ENCODE measurements around the gene SCAF8.
"Not testable (repeated sequence)": the region's sequence is repeated elsewhere in the genome, so short reads cannot be mapped to it uniquely, and the experiment has no call there.

The SCAF8 gene

DNA sequence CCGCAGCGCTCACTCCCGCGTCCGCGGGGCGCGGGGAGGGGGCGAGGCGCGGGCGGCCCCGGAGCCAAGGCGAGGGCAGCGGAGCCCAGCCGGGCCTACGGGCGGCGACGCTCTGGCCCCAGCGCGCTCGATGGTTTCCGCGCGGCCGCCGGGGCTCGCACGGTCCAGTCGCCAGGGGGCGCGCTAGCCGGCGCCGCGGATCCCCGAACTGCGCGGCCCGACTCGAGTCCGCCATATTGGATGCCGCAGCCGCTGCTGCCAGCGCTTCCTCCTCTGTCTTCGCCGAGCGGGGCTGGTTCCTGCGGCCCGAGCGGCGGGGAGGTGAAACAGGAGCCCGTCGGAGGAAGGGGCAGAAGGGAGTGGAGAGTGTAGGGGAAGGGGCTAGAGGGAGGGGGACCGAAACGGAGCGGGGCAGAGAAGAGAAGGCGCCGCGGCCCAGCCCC, at the start of gene SCAF8:
SCAF8 (plus strand) TSS at position 234 of the 443 bp plus-strand sequence. CDS start 485 bp downstream, outside the sequence.
- DNase-seq = peak; percentile 78

DNA sequence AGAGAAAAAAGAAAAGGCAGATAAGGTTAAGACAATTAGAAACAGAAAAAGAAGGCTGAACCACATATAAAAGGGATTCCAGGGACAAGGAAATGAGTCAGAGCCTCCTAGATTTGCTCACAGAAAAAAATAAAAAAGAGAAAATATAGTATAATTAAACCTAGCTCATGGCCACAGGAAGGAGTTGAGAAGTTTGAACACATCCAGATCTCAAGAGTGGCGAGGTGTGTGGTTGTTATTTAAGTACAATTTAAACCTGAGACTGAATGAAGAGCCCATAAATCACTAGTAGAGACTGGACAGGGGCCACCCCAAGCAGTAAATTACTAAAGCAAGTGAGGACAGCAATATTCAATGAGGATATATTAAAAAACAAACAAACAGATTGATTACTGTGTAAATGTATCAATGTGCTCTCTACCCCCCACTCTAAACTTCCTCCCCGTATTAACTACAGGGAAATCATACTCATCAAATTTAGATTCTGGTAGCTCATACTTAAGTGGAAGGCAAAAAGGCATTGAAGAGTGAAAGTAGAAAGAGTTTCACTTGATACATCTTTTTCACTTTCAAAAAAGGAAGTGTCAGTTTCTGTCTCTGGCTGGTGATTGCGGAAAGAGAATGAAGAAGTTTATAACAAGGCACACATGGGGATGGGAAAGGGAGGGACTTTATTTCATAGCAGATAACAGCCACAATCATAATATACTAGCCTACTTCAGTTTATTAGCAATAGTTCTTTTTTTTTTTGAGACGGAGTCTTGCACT, 49.3 kb upstream of the SCAF8 start:
- no peak for DNase-seq

GRCh38 chr6:154686162-154686561, 47.1 kb upstream of the SCAF8 start:
- DNase-seq = no peak

- no peak for DNase-seq
Observed at GRCh38 chr6:154689493-154690255, 43.5 kb upstream of the SCAF8 start.

GRCh38 chr6:154690857-154691256, 42.4 kb upstream of the SCAF8 start:
- DNase-seq = no peak

- no peak for DNase-seq
Observed at GRCh38 chr6:154696661-154697060, 36.6 kb upstream of the SCAF8 start.

- DNase-seq = no peak
Observed at GRCh38 chr6:154703124-154703523, 30.1 kb upstream of the SCAF8 start.

DNA sequence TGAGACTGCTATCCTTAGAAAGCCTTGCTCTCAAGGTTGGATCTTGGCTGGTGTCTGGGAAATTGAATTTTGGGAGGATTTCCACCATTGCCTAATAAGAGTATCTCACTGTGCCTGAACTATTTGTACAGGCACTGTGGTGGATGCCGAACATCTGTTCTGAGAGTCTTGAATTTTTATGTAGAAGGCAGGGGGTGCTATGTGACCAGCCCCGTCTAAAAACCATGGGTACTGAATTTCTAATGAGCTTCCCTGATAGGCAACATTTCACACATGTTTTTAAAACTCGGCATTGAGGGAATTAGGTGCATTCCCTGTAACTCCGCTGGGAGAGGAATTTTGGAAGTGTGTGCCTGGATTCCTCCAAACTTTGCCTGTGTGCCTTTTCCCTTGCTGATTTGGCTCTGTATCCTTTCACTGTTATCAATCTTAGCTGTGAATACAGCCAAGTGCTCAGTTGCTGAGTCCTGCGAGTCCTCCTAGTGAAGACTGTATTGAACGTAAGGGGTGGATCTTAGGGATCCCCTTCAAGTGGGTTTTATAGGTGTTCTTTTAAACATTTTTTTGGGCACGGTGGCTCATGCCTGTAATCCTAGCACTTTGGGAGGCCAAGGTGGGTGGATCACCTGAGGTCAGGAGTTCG, 27.6 kb upstream of the SCAF8 start:
- no peak for DNase-seq

DNA sequence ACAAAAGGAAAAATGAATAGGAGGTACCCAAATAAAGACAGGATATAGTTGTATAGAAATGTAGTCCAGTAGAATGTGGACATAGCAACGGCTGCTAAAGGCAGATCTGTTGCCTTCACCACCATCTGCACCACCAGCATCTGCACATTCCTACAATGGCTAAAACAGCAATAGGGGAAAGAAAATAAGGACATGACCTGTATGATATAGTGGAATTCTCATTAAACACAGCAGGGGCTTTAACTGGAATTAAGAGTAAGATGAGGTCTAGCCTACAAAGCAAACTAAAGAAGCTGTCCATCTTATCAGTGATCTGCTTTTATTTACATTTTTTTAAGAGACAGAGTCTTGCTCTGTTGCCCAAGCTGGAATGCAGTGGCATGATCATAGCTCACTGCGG, 26.8 kb upstream of the SCAF8 start:
- DNase-seq = no peak

GRCh38 chr6:154709621-154710020, 23.6 kb upstream of the SCAF8 start:
- no peak for DNase-seq

DNA sequence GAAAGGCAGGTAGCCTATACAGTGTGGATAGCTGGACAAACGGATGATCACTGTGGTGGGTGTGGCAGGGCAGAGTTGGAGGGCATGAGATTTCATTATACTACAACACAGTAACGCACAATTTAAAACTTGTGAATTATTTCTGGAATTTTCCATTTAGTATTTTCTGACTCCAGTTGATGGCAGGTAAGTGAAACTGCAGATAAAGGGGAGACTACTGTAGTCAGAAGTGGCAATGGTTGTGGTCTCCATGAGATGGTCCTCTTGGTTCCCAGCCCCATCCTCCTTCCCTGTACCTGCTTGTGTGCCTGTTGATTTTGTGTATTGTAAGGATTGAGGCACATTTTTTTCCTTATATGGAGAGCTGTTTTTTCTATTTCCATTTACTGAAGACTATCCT, 22.5 kb upstream of the SCAF8 start:
- no peak for DNase-seq

GRCh38 chr6:154715446-154715845, 17.8 kb upstream of the SCAF8 start:
- no peak for DNase-seq

- DNase-seq = not testable (repeated sequence)
Observed at GRCh38 chr6:154716350-154716749, 16.9 kb upstream of the SCAF8 start.

DNA sequence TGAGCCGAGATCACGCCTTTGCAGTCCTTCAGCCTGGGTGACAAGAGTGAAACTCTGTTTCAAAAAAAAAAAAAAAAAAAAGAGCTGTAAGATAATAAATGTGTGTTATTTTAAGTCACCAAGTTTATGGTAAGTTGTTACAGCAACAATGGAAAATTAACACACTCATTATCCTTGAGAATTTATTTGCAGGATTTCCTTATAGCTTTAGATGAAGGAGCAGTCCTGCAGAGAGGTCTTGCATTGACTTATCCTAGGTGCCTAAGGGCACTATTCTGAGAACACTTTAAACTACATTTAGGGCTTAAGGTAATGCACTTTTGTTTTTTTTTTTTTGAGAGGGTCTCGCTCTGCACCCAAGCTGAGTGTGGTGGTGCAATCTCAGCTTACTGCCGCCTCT, 13.8 kb upstream of the SCAF8 start:
- DNase-seq = no peak

GRCh38 chr6:154719854-154720253, 13.4 kb upstream of the SCAF8 start:
- no peak for DNase-seq

- no peak for DNase-seq
Observed at GRCh38 chr6:154721460-154721859, 11.8 kb upstream of the SCAF8 start.

- DNase-seq = no peak
Observed at GRCh38 chr6:154726887-154727286, 6.3 kb upstream of the SCAF8 start.

GRCh38 chr6:154731296-154732218, 1.7 kb upstream of the SCAF8 start:
- no peak for DNase-seq

GRCh38 chr6:154732538-154733182, 556 bp upstream of the SCAF8 start:
- DNase-seq = no peak

DNA sequence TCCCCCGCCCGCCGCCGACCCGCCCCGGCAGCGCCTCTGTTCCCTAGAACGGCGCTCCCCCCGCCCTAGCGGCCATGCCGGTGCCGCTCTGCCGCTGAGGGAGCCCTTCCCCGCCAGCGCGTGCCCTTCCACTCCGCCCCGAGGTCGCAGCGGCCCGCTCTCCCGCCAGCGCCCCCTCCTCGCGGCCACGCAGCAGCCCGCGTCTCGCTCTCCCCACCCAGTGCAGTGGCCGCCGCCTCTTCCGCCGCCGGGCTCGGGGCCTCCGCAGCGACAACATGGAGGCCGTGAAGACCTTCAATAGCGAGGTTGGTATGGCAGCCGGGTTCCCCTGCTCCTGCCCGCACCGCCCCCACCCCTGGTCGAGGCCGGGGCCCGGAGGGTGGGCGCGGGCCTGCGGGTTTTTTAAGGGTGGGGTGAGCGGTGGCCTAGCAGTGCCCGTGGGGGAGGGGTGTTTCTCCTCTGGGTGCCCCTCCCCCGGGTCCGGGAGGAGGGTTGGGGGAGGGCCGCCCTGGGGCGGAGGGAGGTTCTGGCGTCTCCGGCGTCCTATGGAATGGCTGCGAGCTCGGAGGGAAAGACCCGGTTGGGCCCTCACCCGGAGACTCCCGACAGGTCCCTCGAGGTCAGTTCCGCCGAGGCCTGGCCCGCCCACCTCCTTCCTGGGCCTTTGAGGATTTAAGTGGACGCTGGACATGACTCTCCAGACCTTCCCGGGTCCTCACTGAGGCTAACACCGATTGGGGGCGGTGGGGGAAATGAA, 588 bp downstream of the SCAF8 start:
- DNase-seq = peak; percentile 80

GRCh38 chr6:154736618-154737259, 3.5 kb downstream of the SCAF8 start:
- DNase-seq = no peak
